Bronchial epithelial cell (primary cell): ENCODE results near the gene MCTP2. TPM values are rescaled to one million over a fixed set of nuclear protein-coding genes. Genes with fewer than 3 reads are reported as not detected.

Experiments used
- DNase-seq: peaks from one replicate; pipeline ENCODE4 v3.0.0-alpha.2; 2010; ENCODE audit warnings: low read depth
- FAIRE-seq: peaks from 2 replicates; lab custom pipeline; 2011; peaks lifted over from hg19 to GRCh38; lab: Jason Lieb, UNC
- H3K27me3 ChIP-seq: 2 replicates; pipeline ENCODE4 v1.5.1; 2011; ENCODE audit warnings: low read length; ENCODE audit not compliant: control insufficient read depth, insufficient read depth
- H3K36me3 ChIP-seq: 2 replicates; pipeline ENCODE4 v1.5.1; 2011; ENCODE audit warnings: low read length; ENCODE audit not compliant: control insufficient read depth, insufficient read depth
- H3K4me3 ChIP-seq: 2 replicates; pipeline ENCODE4 v1.5.1; 2011; ENCODE audit warnings: mild to moderate bottlenecking, low read depth, low read length, control low read depth
- CTCF ChIP-seq: IDR thresholded peaks from 2 replicates; pipeline ENCODE4 v1.5.1; 2011; ENCODE audit warnings: mild to moderate bottlenecking, moderate library complexity, low read length, control low read depth, inconsistent platforms; ENCODE audit not compliant: insufficient read depth, severe bottlenecking
- total RNA-seq: library from RNA; depleted of rRNA; stranded (reverse); fragments of >200 nt; gene quantifications from 2 replicates; pipeline ENCODE4 v1.2.1, GENCODE V29; 2014

MCTP2 gene
- total RNA-seq, 1 donor from 2014 or later = 20.0 TPM

GRCh38 chr15:94503293-94503692 is 271.9 kb downstream of the MCTP2 start:
- H3K4me3 ChIP-seq = no peak overlapping the region
- no peak for DNase-seq
- H3K27me3 ChIP-seq = no peaks in the 10 kb centered on the region
- TF ChIP-seq CTCF = no peak
- no peak for FAIRE-seq
- no peaks in the 10 kb centered on the region for H3K36me3 ChIP-seq

- no peaks in the 10 kb centered on the region for H3K27me3 ChIP-seq
- TF ChIP-seq CTCF = no peak
- FAIRE-seq = no peak
- H3K4me3 ChIP-seq = no peak overlapping the region
- DNase-seq = no peak
- no peaks in the 10 kb centered on the region for H3K36me3 ChIP-seq
These were observed 277.9 kb downstream of the MCTP2 start for GRCh38 chr15:94509259-94509658.

- Histone ChIP-seq H3K36me3 (no peaks in the 10 kb centered on the region), H3K27me3 (no peaks in the 10 kb centered on the region), H3K4me3 (no peak overlapping the region)
- TF ChIP-seq CTCF = no peak
- DNase-seq (peak; percentile 21), FAIRE-seq (no peak)
These were observed 290.8 kb downstream of the MCTP2 start for GRCh38 chr15:94522125-94522524.

GRCh38 chr15:94523873-94524272 is 292.5 kb downstream of the MCTP2 start:
- no peaks in the 10 kb centered on the region for H3K27me3 ChIP-seq
- no peak for FAIRE-seq
- no peaks in the 10 kb centered on the region for H3K36me3 ChIP-seq
- no peak for DNase-seq
- H3K4me3 ChIP-seq = no peak overlapping the region
- TF ChIP-seq CTCF = no peak

- FAIRE-seq = no peak
These were observed 293.2 kb downstream of the MCTP2 start for GRCh38 chr15:94524565-94524964.

More at GRCh38 chr15:94524565-94524964, 293.2 kb downstream of the MCTP2 start:
- TF ChIP-seq CTCF = no peak
- Histone ChIP-seq H3K36me3 (no peaks in the 10 kb centered on the region), H3K4me3 (no peak overlapping the region), H3K27me3 (no peaks in the 10 kb centered on the region)
- DNase-seq = peak; percentile 78
